Stimulated activated CD4-positive, alpha-beta T cell treated with anti-CD3 and anti-CD28 coated beads, Interleukin-12 subunit alpha, Interleukin-12 subunit beta, amount 100 ng/mL, for 4 hours (primary cell): ENCODE data around the gene SPA17.

Experiments
- DNase-seq: peaks from one replicate; pipeline ENCODE4 v3.0.0-alpha.2; 2020

SPA17 gene

DNA sequence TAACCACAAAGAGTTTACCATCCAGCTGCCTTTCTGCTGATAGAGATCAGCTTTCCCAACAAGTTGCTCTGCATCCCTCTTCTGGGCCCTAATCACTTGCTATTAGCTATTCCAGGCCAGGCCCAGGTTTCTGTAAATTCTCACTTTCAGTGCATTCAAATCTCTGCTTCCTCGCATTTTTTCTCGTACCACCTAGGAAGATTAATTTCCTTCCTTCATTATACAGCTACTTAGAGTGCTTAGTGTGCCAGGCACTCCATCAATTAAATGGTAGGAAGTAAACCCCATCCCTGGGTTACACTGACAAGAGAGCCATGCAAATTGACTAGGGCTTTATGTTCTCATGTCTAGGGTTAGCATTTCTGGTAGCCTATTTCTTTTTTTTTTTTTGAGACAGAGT, 9.8 kb upstream of the SPA17 start:
- no peak for DNase-seq

DNA sequence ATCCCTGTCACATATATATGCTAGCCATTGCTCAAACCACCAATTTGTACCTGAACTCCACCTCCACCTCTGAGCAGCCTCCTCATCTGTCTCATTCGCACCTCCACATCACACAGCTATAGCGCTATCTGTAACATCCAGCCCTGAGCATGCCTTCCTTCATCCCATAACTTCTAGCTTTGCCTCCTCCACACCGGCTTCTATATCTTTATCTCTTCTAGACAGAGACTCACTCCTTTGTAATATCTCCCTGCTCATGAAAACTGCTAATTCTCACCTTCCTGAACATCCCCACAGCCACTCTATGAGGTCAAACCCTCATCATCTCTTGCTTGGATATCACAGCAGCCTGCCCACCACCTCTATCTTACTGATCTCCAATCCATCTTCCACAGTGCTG, 6.1 kb upstream of the SPA17 start:
- no peak for DNase-seq

DNA sequence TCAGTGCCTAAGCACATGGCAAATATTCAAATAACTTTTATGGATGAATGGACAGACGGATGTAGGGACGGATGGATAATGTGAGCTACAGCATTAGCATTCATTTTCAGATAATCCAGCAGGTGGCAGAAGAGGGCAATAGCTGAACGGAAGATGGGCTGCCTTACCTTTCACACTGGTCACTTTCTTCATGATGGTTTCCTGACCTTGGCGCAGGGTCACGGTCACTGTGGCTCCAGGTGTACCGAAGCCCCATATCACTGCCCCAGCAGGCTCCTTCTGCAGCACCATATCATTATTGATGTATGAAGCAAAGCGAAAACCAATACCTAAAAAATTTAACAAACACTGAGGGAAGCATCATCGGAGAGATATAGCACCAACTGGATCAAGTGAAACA, 4.5 kb upstream of the SPA17 start:
- DNase-seq, result peak; percentile 6

DNA sequence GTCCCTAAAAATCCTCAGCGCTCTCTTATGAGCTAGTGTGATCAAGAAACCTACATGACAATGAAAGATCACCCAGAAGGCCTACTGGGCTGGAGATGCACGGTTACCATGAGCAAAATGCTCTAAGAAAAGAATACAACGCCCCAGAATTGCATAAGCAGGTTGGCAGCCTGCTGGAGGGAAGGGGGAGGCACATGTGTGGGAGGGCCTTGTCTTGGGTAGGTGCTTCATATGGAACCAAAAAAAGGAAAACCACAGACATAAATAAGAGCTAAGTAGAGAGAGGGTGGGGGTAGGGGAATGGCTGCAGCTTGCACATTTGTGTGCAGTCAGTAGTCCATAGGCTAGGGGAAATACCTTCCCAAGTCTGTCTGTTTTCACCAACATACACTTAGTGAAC, 3.0 kb upstream of the SPA17 start:
- no peak for DNase-seq

DNA sequence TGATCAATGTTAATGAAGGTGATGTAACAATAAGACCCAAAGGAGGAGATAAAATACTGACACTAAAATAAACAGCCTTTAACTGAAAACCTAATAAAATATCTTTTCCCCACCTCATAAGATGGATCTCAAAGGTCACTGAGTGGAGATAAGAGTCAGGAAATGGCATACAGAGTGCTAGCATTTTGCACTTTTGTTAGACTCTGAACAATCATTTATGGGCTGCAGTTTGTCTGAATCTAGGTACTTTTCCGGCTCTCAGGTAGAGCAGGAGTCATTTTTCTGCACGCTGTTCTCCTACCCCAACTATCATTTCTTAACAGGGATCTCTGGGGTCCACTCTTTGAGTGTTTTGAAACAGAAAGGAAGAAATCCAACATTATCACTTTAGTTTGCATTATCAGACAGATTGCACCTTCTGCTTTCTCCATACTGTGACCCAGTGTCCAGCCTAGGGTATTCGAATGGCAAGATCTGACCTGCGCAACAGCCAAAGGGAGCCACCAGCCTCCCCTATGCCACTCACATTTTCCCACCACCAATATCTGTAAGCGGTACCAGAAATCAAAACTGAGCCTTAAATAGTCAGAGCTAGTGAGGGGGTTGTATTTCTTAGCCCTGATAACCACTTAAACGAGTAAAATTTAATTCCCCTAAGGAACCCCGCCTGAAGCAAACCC, 1.0 kb upstream of the SPA17 start:
- no peak for DNase-seq

DNA sequence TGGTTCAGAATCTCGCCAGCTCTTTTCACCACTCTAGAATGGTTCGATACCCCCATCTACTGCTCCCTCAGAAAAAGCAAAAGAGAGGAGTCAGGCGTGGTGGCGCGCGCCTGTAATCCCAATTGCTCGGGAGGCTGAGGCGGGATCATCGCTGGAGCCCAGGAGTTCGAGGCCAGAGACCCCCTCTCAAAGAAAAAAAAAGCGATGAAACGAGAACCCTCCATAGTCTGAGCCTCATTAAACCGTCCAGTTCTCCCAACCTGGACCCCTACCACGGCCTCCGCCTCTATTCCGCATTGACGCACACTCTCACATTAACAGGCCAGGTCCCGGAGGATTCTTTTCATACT, 439 bp downstream of the SPA17 start:
- no peak for DNase-seq

DNA sequence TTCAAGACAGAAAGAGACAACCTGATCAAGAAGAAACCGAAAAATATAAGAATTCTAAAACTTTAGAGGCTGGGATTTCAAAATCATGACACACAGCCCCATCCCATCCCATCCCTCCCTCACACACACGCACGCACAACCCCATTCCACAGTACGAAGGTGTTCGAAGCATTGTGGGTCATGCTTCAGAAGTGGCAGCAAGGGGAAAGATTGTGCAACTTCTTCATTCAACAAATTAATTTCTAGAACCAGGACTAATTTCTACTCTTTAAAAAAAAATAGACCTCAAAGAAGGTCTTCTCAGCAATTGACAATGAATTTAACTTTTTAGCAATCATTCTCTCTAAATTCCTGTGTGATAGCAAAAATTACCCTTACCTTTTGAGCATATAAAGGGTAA, 867 bp downstream of the SPA17 start:
- DNase-seq, result no peak

DNA sequence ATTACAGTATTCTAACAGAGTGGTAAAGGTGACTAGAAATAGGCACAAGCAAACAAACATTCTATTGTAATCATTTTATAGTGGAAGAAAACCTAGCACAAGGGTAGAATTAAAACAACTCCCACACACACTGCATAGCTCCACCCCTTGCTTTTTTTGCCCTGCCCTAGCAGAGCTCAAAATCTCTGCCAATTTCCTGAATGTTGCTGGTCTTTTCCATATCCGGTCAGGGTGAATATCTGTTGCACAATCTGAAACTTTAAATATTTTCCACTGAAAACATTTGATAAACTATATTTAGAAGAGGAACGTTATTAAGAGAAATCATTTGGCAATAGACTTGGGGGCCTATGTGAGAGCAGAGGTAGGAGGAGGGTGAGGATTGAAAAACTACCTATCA, 2.7 kb downstream of the SPA17 start:
- no peak for DNase-seq

DNA sequence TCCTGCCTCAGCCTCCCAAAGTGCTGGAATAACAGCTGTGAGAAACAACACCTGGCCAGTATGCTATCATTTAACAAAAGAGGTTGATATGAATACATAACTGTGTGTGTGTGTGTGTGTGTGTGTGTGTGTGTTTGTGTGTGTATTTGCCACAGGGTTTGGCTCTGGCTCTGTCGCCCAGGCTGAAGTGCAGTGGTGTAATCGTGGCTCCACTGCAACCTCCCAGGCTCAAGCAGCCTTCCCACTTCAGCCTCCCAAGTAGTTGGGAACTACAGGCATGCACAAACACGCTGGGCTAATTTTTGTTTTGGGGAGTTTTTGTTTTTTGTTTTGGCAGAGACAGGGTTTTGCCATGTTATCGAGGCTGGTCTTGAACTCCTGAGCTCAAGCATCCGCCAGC, 4.7 kb downstream of the SPA17 start:
- DNase-seq, result no peak

DNA sequence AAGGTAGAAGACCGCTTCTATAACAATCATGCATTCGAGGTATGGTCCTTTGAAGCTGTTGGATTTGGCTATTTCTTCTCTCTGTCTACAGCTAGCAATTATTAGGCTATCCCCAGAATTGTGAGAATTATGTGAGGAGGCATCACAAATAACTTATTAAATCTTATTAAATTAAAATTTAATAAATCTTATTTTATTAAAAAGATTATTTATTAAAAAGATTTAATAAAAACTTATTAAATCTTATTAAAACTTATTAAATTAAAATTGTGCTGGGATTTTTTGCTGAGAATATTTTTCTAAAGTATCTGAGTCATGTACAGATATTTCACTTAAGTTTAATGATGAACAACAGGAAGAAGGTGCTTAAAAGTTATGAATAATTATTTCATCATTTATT, 7.7 kb downstream of the SPA17 start:
- DNase-seq, result no peak

DNA sequence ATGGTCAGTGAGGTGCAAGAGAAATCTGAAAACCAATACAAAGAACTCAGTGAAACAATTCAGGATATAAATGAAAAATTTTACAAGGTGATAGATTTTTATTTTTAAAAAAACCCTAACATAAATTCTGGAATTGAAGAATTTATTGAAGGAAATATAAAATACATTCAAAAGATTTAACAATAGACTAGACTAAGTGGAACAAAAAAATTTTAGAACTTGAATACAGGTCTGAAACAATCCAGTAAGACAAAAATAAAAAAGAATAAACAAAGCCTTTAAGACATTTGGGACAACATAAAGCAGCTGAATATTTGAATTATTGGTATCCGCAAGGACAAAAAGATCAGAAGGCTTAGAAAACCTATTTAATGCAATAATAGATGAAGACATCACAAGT, 8.7 kb downstream of the SPA17 start:
- DNase-seq, result no peak

DNA sequence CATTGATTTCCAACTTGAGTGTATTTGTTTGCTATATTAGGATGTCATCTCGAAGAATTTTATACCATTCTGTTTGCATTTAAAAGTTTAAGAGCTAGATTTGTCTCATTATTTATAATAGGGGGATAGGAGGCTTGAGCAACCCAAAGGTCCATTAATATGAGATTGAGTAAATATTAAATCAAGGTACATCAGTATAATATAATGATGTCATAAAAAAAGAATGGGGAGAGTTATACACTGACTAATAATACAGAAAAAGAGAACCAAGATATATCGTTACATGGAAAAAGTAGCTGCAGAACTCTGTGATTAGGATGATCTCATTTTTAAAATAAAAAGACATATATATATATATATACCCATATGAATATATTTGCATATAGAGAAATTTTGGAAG, 19.4 kb downstream of the SPA17 start:
- DNase-seq, result no peak

DNA sequence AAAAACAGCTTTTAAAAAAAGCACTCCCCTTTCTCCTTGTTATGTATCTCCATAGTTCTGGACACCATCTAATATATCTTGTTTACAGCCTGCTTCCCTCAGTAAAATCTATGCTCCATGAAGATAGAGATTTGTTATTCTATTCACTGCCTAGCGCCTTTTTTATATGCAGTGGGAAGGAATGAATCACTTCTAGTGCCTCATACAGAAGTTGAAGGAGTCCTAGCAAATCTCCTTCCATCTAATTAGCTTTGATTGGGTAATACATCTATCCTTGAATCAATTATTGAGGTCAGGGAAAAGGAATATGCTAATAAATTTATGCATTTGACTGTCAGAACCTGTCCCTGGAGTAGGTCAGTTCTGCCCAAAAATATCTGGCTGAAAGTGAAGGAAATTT, 25.8 kb downstream of the SPA17 start:
- DNase-seq, result no peak

DNA sequence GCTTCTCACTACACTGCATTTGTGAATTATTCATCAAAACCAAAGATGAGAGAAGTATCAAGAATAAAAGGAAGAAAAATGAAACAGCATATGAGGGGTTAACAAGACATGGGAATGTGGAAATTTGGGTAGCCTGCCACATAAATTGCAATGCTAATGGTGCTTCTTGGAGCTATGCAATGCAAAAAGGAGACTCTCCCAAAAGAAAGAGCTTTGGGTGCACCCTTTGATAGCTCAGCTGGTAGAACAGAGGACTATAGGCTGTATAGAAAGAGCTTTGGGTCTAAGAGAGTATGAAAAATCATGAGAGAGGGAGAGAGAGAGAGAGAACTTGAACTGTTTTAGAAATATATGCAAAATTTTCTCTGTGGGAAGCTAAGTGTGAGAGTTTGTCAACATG, 26.3 kb downstream of the SPA17 start:
- no peak for DNase-seq

DNA sequence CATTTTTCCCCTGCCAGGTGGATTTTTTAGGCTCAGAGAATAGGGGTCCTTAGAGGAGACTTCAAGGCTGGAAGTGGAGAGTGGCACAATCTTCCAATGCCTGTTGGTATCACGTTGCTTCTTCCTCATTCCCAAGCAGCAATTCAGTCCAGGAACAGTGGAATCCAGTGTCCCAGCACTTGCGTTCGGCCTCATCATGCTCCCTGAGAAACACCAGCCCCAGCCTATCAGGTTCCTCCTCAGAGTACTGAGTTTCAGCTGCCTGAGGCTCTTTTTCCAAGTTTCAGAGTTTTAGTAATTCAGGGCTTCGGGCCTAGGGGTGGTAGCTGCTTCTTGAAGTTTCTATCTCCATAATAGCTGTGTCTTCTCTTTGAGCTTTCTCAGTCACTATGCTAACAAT, 34.1 kb downstream of the SPA17 start:
- no peak for DNase-seq

DNA sequence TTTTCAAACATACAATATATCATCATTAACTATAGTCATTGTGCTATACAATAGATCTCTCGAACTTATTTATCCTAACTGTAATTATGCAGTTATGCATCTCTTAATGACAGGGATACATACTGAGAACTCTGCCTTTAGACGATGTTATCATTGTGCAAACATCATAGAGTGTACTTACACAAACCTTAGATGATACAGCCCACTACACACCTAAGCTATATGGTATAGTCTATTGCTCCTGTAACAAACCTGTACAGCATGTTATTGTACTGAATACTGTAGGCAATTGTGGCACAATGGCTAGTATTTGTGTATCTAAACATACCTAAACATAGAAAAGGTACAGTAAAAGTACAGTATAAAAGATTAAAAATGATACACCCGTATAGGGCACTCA, 38.7 kb downstream of the SPA17 start:
- no peak for DNase-seq

DNA sequence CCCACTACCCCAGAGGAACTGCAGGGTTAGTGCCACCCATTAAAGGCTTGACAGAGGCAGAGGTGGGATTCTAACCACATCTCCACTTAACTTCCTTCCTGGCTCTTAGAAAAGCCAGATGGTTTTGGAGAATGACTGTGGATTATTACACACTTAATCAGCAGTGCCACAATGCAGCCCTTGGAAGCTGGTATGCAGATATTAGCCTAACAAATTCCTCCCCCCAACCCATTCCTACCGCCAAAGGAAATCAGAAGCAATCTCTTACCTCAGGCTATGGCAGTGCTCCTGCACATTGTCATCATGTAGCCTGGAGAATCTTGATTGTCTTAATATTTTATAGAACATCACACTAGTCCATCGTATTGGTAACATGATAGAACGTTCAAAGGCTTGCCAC, 42.9 kb downstream of the SPA17 start:
- DNase-seq, result no peak

DNA sequence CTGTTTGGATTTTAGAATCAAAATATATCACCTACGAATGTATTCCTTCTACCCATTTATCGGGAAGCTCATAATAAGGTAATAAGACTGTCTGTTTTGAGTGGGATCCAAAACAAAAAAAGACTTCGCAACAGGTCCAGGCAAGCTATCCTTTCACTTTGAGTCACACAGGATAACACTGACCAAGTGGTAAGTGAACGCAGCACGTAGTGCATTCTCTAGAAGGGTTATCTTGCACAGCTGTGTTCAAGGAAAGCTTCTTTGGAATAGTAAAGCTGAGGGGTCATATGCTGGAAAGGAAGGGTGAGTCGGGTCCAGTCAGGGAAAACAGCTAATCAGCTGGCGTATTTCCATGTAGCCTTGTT, 43.7 kb downstream of the SPA17 start:
- DNase-seq, result no peak

DNA sequence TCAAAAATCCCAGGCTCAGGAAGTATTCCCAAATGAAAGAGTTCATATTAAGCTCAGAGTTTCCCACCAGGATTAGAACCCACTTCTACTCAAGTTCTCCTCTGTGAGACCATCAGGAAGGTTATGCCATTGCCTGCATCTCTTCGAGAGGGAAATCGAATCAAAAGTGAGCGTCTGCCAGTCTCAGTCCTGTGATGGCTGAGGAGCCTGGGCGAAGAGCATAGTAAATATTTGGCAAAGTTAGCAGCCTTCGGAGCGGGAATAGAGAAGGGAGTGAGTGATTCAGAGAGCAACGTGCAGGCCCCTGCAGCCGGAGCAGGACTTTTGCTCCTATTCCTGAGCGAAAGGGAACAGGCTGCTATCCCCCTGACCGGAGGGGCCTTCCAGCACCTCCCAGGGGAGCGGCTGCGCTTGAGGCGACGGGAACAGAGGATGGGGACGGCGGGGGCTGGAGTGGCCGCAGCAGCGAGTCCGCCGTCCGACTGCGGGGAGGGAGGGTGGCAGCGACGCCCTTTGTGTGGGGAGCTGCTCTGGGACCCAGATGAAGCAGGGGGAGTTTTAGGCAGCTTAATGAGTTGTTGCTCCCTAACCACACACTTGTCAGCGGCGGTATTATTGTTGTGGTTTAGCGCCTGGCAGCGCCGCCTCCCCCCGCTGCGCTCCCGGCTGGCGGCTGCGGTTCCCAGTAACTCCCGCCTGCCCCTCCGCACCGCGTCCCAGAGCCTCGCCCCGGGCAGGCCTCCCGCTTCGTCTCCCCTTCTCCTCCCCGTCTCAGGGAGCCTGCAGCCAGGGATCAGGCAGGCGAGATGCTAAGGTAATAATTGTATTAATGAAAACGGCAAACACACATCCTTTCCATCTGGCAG, 44.3 kb downstream of the SPA17 start:
- DNase-seq, result no peak

DNA sequence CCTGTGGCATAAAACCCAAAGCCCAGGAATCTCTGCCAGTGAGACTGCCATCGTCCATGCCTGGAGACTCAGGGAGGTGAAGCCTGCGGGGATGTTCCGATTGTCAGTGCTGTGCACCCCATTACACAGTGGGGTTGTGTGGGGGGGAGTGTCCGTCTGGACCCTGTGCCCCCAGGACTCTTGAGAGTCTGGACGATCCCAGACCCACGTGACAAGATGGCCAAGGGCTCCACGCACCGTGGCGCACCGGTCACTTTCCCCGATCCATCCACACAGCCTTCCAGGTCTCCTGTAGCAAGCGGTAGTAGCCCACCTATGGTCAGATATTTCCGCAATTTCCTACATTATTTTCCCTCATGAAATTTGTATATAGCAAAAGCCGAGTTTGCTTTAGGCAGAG, 45.1 kb downstream of the SPA17 start:
- DNase-seq, result no peak

DNA sequence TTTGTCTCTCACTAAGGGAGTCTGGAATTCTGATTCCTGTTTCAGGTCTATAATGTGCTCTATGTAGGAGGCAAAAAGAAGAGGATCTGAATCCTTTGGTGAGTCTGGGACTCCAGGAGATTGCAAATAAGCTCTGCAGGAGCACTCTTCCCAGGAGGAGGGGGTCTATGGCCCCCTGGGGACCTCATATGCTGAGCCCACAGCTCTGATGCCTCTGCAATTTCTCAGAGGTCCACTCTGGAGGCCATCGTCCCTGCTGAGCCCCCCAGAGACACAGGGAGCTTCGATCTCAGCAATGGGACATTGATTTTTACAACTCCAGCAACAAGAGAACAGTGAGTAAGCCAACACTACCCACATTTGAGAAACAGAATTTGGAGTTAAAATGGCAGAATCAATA, 45.8 kb downstream of the SPA17 start:
- no peak for DNase-seq

DNA sequence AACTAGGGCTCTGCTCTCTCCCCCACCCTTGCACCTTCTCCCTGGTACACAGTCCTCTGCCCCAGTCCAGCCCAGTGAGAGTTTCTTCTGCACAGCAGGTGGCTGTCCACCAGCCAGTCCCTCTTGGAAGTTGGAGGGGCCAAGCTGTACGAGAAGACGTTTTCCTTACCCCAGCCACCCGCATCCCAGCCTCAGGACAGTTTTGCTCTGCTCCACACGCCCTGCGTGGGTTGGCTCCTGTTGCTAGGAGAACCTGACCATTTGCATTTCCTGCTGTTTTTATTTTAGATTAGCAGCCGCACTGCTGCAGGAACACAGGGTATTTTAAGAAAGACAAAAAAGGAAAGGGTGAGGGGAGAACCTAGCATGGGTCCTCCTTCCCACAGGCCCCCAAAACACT, 48.5 kb downstream of the SPA17 start:
- DNase-seq, result no peak

DNA sequence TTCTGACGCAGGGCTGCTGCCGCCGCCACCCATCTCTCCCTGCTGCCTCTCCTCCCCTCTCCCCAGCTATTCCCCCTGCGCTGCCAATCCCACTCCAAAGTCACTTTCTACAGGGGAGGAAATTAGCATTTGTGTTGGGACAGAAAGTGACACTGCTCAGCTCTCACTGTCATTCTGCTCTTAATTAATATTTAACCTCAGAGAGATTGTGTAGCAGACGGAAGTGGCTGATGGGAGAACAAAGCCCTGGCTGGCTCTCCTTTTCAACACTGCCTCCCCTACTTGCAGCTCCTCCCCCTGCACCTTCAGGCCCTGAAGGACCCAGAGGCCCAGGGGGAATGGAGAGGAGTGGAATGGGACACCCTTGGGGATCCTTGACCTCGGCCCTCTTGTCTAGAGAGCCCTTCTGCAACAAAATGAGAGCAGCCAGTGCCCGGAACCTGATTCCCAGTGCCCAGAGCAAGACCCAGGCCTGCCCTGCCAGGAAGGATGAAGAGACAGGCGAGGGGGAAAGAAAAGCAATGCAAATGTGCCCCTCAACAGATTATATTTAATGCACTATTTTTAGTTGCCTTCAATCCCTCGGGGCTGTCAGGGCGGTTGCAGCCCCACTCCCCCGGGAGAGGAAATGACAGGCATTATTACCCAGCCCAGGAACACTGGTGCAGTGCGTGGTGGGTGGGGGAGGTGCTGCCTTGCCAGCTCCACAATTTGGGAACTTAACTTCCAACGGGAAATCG, 51.4 kb downstream of the SPA17 start:
- no peak for DNase-seq

DNA sequence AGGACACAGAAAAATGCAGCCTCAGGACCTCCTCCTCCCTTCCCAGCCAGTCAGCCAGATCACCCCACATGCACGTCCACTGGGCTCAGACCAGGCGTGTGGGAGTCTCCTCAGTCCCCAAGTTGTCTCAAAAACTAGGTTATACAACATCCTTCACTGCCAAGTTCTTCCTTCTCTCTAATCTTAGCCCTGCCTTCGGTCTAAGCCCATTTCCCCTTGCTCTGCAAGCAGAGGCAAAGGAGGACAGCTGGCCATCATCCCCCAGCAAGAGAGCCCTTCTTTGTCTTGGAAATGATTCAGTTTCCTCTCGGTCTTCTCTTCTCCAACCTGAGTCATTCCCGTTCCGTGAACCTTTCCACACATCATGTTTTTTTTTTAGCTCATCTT, 52.0 kb downstream of the SPA17 start:
- DNase-seq, result no peak
